Iris pigment epithelial cell (primary cell): ENCODE results near the gene MCM5.
"Not testable (repeated sequence)": the region's sequence is repeated elsewhere in the genome, so short reads cannot be mapped to it uniquely, and the experiment has no call there.

Experiments
- DNase-seq: peaks from one replicate; pipeline ENCODE4 v3.0.0-alpha.2; 2011; ENCODE audit warnings: low read depth

MCM5 gene

DNA sequence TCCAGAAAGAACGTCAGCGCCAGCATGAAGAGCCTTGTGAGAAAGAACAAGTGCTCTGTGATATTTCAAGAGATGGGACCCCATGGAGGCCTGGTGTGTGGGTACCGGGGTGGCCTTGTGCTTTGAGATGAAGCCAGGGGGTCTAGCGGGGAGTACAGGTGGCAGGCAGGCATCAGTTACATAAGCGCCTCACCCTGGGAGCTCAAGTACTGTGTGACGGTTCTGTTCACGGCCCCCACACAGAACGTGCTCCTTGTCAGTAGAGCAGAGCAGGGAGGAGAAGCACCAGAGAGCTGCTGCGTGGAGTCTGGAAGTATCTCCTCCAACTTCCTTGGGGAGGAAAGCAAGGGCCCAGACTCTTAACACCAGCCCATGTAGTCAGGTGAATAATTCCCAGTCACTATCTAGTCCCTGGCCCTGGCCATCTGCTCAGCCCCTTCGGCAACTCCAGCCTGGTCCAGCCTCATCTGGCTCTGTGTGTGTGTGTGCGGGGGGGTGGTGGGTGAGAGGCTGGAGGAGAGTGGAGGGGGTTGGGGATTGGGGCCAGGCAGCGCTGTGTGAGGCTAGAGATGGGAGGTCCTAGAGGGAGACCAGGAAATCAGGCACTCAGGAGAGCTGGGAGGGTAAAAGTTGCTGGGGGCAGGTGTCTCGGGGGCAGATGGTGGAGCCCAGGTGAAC, 32.4 kb downstream of the MCM5 start:
- no peak for DNase-seq

DNA sequence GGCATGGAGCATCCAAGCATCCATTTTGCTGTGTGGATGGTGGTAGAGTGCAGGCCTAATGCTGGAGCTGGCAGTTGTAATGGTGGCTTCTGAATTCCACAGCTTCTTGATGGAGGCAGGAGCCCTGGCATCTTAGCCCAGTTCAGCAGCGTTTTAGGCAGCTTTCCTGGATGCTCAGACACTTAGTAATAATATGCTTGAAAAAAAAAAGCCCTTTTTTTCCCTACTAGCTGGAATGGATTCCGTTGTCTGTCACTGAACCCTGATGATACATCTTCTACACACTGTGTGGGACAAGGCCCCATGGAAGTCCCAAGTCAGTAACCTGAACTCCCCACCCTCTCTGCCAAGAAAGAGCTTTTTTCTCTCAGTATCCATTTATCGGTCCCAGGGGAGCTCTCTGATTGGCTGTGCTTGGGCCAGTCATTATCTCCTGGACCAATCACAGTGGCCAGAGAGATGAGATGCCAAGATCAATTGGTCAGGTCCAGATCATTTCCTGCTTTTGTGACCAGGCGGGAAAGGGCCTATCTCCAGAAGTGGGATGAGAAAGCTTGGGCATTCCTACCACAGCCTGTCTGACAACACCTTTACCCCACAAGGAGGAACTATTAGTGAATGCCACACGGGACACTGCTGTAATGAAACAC, 34.2 kb downstream of the MCM5 start:
- DNase-seq = no peak

DNA sequence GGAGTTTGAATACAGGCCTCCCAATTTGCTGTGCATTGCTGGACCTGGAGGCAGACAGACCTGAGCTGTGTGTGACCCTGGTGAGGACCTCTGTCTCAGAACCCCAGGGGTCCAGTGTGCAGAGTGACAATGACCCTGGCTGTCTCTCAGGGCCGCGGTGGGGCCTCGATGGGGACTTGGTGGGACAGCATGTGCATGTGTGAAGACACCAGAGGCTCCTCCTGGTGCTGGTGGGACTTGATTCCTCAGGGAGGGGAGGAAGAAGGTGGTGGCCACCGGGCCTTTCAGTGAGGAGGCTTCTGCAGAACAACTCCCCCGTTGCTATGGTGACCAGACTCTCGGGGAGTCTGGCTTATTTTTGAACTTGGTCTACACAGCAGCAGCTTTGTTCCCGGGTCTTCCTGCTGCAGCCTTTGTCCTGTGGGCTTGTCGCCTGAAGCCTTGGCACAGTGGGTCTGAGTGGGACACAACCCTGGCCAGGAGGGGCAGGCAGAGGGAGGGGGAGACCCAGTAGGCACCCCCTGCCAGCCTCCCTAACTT, 35.3 kb downstream of the MCM5 start:
- DNase-seq = no peak

DNA sequence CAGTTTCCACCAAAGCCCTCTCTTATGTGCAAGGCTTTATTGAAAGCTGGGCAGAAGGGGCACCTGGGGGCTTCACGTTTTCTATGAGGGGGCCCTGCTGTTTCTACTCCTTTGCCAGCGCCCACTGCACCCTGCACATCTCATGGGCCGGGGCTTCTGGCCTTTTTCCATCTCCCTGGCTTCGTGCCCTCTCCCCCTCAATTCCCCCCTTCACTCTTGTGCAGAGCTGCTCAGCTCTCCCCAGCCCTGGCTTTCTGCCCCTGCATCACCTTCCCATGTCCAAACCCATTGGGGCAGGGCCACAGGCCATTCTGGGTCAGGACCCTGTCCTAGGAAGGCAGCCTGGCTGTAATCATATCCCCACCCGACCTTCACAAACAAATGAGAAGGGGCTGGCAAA, 36.5 kb downstream of the MCM5 start:
- DNase-seq = no peak

DNA sequence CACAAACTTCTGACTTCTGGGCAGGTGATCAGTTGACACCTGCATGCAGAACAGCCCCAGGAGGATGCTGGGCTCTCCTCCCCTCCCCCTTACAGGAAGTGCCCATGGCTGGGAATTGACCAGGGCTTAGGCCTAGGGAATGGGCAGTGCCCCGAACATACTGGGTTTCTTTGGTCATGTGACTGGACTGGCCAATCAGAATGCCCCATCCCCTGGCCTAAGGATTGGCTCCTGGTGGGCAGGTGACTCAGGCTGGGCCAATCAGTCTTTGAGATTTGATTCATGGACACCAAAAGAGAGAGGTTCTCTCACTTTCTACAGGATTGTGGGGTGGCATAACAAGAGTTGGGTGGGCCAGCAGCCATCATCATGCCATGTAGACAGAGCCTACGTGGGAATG, 37.1 kb downstream of the MCM5 start:
- no peak for DNase-seq

DNA sequence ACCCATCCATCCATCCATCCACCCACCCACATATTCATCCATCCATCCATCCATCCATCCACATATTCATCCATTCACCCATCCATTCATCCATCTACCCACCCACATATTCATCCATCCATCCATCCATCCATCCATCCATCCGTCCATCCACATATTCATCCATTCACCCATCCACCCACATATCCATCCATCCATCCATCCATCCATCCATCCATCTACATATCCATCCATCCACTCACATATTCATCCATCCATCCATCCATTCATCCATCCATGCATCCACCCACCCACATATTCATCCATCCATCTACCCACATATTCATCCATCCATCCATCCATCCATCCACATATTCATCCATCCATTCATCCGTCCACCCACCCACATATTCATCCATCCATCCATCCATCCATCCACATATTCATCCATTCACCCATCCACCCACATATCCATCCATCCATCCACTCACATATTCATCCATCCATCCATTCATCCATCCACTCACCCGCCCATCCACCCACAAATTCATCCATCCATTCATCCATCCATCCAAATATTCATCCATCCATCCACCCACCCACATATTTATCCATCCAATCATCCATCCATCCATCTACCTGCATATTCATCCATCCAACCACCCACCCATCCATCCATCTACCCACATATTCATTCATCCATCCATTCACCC, 38.9 kb downstream of the MCM5 start:
- DNase-seq = not testable (repeated sequence)

DNA sequence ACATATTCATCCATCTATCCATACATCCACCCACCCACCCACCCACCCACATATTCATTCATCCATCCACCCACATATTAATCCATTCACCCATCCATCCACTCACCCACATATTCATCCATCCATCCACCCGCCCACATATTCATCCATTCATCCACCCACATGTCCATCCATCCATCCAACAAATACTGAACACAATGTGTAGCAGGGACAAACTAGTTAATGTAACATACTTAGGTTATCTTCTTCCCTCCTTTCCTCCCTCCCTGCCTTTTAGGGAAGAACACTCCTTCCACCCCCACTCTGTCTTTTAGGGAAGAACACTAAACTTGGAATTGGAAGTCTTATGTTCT, 39.4 kb downstream of the MCM5 start:
- DNase-seq = no peak

DNA sequence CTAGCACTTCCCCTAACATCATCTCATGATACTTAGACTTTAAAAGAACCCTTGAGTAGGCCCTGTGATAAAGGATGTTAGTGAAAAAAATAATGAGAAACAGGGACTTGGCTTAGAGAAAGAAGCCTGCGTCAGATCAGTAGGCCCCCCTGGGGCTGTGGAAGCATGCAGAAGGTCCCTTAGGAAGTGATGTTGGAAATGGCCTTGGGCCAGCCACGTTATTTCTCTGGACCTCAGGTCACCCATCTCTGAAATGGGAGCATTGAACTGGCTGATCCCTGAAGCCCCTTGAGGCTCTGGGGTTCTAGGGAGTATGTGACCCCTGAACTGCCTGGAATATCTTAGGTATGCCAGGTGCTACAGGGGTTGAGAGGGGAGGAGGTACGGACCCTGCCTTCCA, 40.2 kb downstream of the MCM5 start:
- no peak for DNase-seq

DNA sequence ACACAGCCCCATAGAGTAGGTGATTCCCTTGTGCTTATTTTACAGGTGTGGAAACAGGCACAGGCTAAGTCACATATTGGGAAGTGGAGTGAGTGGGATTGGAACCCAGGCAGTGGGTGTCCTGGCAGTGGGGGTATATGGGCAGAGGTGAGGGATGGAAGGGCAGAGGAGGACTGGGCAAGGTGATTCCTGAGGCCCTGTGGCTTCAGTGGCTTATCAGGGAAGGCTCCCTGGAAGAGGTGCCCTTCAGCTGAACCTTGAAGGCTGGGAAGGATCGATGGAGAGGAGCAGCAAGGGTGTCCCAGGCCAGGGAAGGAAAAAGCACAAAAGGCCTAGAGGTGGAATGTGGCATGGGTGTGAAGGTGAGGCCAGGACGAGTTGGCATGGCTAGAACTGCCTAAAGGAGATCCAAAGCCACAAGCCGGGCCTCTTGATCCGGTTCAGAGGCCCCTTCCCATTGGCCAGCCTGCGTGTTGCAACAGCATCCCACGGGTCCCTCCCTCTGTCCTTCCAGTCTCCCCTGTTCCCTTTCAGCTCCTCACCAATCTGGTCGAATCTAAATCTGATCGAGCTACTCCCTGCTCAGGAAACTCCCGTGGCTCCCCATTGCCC, 41.7 kb downstream of the MCM5 start:
- no peak for DNase-seq

DNA sequence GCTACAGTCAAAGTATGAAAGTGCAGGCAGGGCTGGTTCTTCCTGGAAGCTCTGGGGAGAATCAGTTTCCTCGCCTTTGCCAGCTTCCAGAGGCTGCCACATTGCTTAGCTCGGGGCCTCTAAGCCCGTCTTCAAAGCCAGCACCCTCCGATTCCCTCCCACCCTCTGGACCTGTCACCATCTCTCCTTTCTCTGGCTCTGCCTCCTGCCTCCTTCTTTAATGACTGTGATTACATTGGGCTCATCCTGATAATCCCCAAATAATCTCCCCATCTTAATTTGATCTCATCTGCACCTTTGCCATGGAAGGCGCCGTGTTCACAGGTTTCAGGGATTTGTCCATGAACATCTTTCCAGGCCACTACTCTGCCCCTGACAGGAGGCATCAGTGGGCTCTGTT, 42.5 kb downstream of the MCM5 start:
- DNase-seq = no peak

DNA sequence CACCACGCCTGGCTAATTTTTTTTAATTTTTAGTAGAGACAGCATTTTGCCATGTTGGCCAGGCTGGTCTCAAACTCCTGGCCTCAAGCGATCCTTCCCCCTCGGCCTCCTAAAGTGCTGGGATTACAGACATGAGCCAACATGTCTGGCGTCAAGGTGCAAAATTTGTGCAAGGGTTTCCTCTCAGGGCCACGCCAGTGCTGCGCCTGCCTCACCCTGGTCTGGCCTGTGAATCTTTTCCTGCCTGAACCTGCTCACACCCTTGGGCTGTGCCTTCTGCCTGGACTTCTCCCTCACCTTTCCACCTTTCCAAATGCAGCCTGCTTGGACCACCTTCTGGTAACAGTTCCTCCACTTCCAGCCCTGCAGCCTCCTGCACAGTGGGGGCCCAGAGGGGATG, 43.4 kb downstream of the MCM5 start:
- DNase-seq = no peak

DNA sequence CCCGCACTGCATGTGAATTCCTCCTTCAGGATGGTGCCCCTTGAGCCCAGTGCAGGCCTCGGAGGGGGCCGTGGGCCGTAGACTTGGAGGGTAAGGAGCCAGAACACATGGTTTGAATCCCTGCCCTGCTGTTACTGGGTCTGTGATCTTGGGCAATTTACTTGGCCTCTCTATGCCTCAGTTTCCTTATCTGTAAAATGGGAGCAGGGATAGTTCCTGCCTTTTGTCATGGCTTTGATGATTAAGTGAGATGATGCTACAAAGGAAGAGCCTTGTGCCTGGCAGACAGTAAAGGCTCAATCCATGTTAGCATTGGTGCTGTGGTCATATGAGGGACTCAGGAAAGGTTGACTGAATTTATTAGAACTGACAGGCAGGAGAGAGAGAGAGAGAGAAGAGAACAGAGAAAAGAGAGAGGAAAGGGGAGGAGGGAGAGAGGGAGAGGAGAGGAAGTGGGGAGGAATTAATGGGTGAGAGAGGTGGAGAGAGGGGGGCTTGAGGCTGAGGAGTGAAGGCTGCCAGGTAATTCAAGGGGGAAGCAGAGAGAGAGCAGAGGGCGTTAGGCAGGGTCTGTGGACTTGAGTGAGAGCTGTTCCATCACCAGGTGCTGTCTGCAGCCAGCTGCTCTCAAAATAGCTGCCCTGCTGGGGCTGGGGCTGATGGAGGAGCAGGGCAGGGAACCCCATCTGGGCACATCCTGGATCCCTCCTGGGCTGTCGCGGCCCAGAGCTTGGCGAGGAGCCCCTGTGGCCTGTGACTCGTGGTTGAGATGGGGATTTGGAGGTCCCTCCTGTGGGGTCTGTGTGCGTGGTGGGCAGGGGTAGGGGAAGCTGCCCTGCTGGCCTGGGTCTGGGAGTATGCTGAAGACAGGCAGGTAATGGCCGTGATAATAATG, 44.1 kb downstream of the MCM5 start:
- DNase-seq = no peak

DNA sequence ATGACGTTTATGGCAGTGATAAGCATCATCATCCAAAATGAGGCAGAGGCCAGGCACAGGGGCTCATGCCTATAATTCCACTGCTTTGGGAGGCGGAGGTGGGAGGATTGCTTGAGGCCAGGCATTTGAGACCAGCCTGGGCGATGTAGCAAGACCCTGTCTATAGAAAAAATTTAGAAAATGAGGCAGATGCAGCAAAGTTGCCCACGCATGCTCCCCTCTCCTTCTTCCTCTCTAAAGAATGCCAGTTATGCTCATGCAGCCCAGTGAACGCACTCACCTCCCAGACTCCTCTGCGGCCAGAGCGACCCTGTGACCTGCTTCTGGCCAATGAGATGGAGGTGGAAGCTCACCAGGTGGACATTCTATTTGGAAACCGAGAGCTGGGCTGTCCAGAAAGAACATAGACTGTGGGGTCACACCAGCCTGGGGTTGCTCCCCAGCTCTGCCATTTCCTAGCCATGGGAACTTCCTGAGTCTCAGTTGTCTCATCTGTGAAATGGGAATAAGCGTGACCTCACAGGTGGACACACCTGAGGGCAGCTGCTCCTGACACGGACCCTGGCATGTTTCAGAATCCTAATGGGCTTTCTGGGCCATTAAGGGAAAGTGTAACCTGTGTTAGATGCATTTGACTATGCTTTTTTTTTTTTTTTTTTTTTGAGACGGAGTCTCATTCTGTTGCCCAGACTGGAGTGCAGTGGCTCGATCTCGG, 44.9 kb downstream of the MCM5 start:
- DNase-seq = no peak

DNA sequence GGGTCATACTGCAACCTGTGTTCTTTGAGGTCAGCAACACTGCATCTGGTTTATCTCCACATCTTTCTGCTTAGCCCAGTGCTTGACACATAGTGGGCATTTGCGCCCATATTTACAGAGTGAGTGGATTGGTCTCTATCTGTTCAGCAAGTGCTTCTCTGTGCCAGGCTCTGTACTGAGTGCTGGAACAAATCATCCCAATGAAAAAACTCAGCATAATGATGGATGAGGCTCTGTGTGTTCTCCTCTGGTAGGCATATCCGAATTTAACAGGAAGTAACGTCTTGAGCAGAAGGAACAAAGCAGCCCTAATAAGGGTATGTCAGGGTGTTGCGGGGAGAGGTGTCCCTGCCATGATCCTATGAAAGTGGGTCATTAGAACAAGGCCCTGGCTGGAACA, 46.0 kb downstream of the MCM5 start:
- DNase-seq = peak; percentile 11

DNA sequence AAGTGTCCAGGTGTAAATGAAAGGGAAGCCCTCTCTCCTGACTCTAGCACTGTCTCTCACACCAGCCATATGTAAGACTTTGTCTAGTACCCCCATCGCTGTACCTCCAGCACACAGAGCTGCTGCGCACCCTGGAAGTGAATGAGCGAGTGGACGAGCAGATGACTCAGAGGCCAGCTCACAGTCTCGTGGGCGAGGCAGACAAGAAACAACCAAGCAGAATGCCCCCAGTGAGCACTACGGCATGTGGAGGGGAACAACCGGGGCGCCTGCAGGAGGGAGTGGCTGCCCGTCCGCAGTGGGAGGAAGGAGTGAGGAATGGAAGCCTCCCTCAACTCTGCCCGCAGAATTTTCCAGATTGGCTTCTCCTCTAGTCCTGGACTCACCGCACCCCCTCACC, 46.4 kb downstream of the MCM5 start:
- peak; percentile 96 for DNase-seq

DNA sequence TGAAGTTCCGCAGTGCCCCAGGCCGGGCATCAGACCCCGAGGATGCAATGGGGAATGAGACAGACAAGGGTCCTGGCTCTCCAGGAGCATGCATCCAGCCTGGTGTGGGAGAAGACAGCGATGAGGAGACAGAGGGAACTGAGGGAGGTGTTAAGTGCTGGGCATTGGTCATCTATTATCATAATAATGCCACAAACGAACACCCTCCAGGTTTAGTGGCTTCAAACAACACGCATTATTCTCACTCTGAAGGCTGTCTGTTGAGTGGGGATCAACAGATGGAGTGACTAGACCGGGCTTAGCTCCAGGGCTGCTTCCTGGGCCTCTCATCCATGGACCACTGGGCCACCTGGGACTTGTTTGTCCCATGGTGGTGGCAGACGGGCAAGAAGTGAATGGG, 48.6 kb downstream of the MCM5 start:
- DNase-seq = no peak

DNA sequence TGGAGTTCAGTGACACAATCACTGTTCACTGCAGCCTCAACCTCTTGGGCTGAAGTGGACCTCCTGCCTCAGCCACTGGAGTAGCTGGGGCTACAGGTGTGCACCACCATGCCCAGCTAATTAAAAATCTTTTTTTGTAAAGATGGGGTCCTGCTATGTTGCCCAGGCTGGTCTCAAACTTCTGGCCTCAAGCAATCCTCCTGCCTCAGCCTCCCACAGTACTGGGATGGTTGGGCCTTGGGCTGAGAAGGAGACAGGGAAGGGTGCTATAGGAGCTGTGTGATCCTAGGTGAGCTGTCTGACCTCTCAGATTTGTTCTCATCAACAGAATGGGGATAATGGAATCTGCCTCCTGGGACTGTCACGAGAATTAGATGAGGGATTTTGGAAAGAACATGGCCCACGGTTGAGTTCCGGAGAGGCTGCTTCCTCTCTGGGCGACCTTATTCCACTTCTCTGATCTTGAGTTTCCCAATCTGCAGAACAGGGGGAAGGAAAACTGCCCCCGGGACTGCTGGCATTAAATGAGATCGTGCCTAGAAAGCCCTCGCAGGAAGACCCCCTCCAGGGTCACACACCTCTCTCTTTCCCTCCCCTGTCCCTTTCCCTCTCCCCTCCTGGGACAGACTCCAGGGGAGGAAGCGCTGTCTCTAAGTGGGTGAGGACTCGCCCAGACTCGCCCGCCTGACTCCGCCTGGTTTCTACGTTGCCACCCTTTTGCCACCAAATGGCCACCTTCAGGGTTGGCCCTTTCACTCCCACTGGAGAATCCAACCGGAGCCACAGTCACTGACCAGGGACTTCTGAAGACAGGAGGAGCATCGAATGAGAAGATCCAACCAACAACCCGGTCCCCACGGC, 50.1 kb downstream of the MCM5 start:
- no peak for DNase-seq

DNA sequence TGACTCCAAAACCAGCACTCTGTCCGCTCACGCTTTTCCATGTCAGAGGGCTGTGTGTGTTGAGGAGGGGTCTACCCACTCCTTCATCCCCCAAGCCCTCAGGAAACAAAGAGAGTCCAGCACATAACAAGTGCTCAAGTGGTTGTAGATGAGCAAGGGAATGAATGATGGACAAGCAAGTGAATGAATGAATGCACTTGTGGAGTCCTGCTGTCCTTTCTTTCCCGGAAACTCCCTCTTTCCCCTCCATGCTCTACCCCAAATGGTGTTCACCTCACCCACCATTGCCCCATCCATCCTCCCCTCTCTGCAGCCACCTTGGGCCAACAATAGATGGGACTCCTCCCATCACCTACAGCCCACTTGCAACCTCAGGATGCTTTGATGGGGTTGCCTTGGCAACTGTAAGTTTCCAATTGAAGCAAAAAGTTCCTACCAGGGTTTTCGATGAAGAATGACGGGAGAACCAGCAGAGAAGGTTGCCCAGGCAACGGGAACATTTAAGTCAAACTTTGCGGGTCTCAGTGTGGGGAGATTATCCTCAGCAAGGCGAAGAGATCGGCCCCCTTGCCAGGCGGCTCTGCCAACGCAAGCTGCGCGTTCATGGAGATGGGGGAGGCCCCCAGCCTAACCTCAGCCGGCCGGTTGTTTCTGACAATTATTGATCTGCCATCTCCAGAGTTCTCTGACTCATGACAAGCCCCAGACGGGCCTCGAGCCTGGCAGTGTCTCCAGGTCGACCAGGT, 51.1 kb downstream of the MCM5 start:
- no peak for DNase-seq

DNA sequence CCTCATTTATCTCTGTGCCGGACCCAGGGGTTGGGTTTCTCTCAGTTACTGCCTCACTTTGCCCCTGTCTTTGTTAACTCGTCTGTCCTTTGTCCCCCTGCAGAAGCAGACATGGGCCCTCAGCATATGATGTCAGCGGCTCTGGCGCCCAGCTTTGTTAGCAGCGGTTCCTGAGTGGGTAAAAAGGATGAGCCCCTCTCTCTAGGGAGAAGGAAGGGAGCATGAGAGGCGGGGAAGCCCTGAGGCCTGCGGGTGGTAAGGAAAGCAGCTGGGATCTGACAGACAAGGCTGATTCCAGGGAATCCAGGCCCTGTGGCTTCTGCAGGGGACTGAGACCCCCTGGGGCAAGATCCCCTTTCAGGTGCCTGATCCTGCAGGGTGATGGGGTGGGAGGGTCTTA, 51.7 kb downstream of the MCM5 start:
- no peak for DNase-seq
